GM23338 (cell line): ENCODE results near the gene MAGI3.

Source experiments
- CREB1 ChIP-seq: fragments of 250-450 bp; sonication (Bioruptor Pico); IDR thresholded peaks from 2 replicates; pipeline ENCODE4 v1.5.0; 2020; ENCODE audit warnings: low read depth, mild to moderate bottlenecking, moderate library complexity
- EZH2 ChIP-seq: fragments of 200-600 bp; sonication (generic); IDR thresholded peaks from one replicate; pipeline ENCODE4 v1.8.0; 2017; ENCODE audit warnings: antibody characterized with exemption, mild to moderate bottlenecking, low read depth; ENCODE audit not compliant: unreplicated experiment
- EZH2phosphoT487 ChIP-seq: fragments of 200-600 bp; sonication (generic); IDR thresholded peaks from one replicate; pipeline ENCODE4 v1.8.1; 2018; ENCODE audit warnings: antibody characterized with exemption; ENCODE audit not compliant: unreplicated experiment
- JUNB ChIP-seq: IDR thresholded peaks from one replicate; pipeline ENCODE4 v1.6.1; 2016; ENCODE audit warnings: antibody characterized with exemption; ENCODE audit not compliant: unreplicated experiment
- POLR2AphosphoS5 ChIP-seq: IDR thresholded peaks from 2 replicates; pipeline ENCODE4 v1.6.1; 2016; ENCODE audit warnings: antibody characterized with exemption, low read depth
- REST ChIP-seq: IDR thresholded peaks from one replicate; pipeline ENCODE4 v1.6.1; 2018; ENCODE audit warnings: antibody characterized with exemption; ENCODE audit not compliant: unreplicated experiment
- STAT1 ChIP-seq: IDR thresholded peaks from one replicate; pipeline ENCODE4 v1.6.1; 2016; ENCODE audit warnings: antibody characterized with exemption; ENCODE audit not compliant: unreplicated experiment
- ZNF114 ChIP-seq: fragments of 250-450 bp; sonication (Bioruptor Pico); IDR thresholded peaks from 2 replicates; pipeline ENCODE4 v1.5.0; 2020; ENCODE audit warnings: mild to moderate bottlenecking, moderate library complexity
- TF ChIP-seq, protein P1 (sequence below), 2 experiments: fragments of 200-600 bp in 1 of 2; sonication (generic) in 1 of 2; conservative IDR thresholded peaks; 2 replicates each; pipeline versions ENCODE4 v1.5.1 to v1.6.1; 2016 to 2017; ENCODE audit warnings: antibody characterized with exemption in 2 of 2, low read depth in 2 of 2, mild to moderate bottlenecking in 2 of 2, moderate library complexity in 1 of 2
- TF ChIP-seq, protein P2 (sequence below): IDR thresholded peaks from 2 replicates; pipeline ENCODE4 v1.6.1; 2016; ENCODE audit warnings: antibody characterized with exemption

DNA sequence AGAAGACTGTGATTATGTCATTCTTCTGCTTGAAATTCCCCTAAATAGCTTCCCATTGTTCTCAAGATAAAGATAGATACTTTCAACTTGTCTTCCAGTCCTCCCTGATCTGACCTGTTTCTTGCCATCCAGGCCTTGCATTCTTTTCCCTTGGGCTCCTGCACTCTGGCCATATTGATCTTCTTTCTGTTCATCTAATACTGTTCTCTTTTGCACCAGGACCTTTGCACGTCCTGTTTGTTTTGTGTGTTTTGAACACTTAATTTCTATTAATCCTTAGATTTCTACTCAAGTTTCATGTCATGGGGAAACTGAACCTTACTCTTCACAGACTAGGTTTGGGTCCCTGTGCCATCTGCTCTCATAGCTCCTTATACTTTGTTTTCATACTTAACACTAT, 65.1 kb downstream of the MAGI3 start:
- TF ChIP-seq, protein P1, sequence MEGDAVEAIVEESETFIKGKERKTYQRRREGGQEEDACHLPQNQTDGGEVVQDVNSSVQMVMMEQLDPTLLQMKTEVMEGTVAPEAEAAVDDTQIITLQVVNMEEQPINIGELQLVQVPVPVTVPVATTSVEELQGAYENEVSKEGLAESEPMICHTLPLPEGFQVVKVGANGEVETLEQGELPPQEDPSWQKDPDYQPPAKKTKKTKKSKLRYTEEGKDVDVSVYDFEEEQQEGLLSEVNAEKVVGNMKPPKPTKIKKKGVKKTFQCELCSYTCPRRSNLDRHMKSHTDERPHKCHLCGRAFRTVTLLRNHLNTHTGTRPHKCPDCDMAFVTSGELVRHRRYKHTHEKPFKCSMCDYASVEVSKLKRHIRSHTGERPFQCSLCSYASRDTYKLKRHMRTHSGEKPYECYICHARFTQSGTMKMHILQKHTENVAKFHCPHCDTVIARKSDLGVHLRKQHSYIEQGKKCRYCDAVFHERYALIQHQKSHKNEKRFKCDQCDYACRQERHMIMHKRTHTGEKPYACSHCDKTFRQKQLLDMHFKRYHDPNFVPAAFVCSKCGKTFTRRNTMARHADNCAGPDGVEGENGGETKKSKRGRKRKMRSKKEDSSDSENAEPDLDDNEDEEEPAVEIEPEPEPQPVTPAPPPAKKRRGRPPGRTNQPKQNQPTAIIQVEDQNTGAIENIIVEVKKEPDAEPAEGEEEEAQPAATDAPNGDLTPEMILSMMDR (conservative IDR thresholded peaks at IDR 0.05; ENCODE audit: low read depth in 2 of 2): no peak
- TF ChIP-seq EZH2 (no peak), POLR2AphosphoS5 (no peak), ZNF114 (CRISPR knock-in tag) (no peak), EZH2phosphoT487 (no peak), JUNB (no peak), REST (no peak), STAT1 (no peak), CREB1 (CRISPR knock-in tag) (no peak)
- TF ChIP-seq, protein P2, sequence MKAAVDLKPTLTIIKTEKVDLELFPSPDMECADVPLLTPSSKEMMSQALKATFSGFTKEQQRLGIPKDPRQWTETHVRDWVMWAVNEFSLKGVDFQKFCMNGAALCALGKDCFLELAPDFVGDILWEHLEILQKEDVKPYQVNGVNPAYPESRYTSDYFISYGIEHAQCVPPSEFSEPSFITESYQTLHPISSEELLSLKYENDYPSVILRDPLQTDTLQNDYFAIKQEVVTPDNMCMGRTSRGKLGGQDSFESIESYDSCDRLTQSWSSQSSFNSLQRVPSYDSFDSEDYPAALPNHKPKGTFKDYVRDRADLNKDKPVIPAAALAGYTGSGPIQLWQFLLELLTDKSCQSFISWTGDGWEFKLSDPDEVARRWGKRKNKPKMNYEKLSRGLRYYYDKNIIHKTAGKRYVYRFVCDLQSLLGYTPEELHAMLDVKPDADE: no peak
